Heart left ventricle (tissue), 13 donors: ENCODE data around the gene TBC1D22B.

Experiments
- CTCF ChIP-seq, 12 donors: fragments of 200-600 bp; sonication (generic) in 4 of 12; IDR thresholded peaks; one replicate each; pipeline versions ENCODE4 v1.5.0 to v1.8.0; 2018 to 2022; ENCODE audit warnings: antibody characterized with exemption in 12 of 12, mild to moderate bottlenecking in 5 of 12
- POLR2A ChIP-seq, 2 donors: fragments of 450-650 bp; IDR thresholded peaks; one replicate each; pipeline ENCODE4 v1.6.1; 2017; ENCODE audit warnings: antibody characterized with exemption in 2 of 2, mild to moderate bottlenecking in 2 of 2, moderate library complexity in 2 of 2
- donor health status: ischemic (EF 13 %, LVEDD 7.1; RV severe dilation, severe dysfunction).
- donor health status: DM: no; HTN: yes; CAD: no.
- donor health status: DM: no; HTN: no; CAD: no.
- donor health status: ischemic (EF 25% LVEDD 6.9; RV normal size, moderate dysfunction).
- donor health status: ischemic (EF 25% LVEDD 5.7; RV mildly dilated, moderate dysfunction).
- donor health status: ischemic (EF 35%, LVEDD 5.7; RV mildly dilated, moderate dysfunction).
- donor health status: nonischemic (EF 11% LVEDD 7.7; RV severe dilation, severe dysfunction).
- donor health status: DM: yes; HTN: yes; CAD: no.
- donor health status: PGD.
- donor health status: ischemic (EF 29% LVEDD 5.4; RV normal size, mild dysfunction).
- donor health status: nonischemic (EF 23%, LVEDD 6.1; RV moderate dilation, normal function).

GRCh38 chr6:37257320-37257633, 295 bp upstream of the TBC1D22B start:
- TF ChIP-seq CTCF (IDR thresholded peaks at IDR 0.05) (no peak), POLR2A (IDR thresholded peaks at IDR 0.05) (no peak)
